ENCODE measurements around the gene PHF24.

DNA sequence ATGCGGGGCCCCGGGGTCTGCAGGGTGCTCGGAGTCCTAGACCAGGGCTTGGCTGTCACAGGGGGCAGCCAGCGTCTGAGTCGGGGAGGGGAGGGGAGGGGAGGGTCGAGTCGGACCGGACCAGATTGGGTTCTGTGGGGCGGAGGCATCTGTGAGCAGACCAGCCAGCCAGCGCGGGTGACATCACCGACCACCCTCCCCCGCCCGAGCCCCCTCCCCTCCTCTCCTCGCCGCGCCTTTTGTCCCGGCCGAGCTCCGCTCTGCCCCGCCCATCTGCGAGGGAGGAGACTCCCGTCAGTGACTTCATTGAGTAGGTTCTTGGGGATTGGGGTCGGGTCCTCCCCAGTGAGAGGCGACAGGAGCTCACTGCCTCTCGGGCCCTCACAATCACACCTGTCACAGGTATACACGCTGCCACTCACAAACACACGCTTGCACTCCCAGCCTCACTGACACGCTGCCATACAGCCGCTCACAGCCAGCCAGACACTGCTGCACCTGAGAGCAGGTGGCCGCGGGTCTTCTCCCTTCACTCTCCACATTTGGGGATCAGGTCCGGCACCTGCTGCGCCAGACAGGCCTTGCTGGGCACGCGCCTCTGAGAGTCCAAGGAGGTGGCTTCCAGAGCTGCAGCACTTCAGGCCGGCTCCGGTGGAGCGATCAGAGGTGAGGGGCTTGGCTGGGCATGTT is 32.0 kb downstream of the PHF24 start:
- TF ChIP-seq, protein P1, sequence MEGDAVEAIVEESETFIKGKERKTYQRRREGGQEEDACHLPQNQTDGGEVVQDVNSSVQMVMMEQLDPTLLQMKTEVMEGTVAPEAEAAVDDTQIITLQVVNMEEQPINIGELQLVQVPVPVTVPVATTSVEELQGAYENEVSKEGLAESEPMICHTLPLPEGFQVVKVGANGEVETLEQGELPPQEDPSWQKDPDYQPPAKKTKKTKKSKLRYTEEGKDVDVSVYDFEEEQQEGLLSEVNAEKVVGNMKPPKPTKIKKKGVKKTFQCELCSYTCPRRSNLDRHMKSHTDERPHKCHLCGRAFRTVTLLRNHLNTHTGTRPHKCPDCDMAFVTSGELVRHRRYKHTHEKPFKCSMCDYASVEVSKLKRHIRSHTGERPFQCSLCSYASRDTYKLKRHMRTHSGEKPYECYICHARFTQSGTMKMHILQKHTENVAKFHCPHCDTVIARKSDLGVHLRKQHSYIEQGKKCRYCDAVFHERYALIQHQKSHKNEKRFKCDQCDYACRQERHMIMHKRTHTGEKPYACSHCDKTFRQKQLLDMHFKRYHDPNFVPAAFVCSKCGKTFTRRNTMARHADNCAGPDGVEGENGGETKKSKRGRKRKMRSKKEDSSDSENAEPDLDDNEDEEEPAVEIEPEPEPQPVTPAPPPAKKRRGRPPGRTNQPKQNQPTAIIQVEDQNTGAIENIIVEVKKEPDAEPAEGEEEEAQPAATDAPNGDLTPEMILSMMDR (IDR thresholded peaks at IDR 0.05) = no peak
- peak in 2 of 3 donors; percentile 63 to 67 for TF ChIP-seq POLR2AphosphoS5 (IDR thresholded peaks at IDR 0.05)
- TF ChIP-seq POLR2A (IDR thresholded peaks at IDR 0.05) = peak; percentile 19
- TF ChIP-seq EP300 (IDR thresholded peaks at IDR 0.05; ENCODE audit: low read depth) = no peak
